GM12878 (cell line): ENCODE measurements around the gene PDGFC. TPM values are rescaled to one million over a fixed set of nuclear protein-coding genes. Genes with fewer than 3 reads are reported as not detected.

ENCODE experiments used
- ATAC-seq: fragments of 200-7000 bp; cut with Tn5 transposase; 3 replicates; pipeline ENCODE4 v1.9.1; 2020; ENCODE audit warnings: mild to moderate bottlenecking, moderate library complexity
- BruUV-seq: library from RNA; stranded (reverse); fragments of 400-500 nt; replicated peaks from 2 replicates; lab custom pipeline; 2021; lab: Mats Ljungman, UMichigan
- CTCF ChIA-PET: fragments of 300-600 bp; sonication (Branson Sonifier 250); formaldehyde crosslinking; extraction: SDS; loops from one replicate; lab custom pipeline; 2021; ENCODE audit warnings: inconsistent platforms; lab: Yijun Ruan, JAX
- POLR2A ChIA-PET: fragments of 350-600 bp; formaldehyde crosslinking; extraction: SDS; loops from one replicate; lab custom pipeline; 2021; ENCODE audit warnings: inconsistent platforms; lab: Charles Lee
- RAD21 ChIA-PET: fragments of 300-600 bp; sonication (Branson Sonifier 250); formaldehyde crosslinking; loops from one replicate; lab custom pipeline; 2023; ENCODE audit warnings: antibody characterized with exemption; ENCODE audit not compliant: unreplicated experiment; lab: Charles Lee
- SMC1A ChIA-PET: fragments of 300-600 bp; sonication (Branson Sonifier 250); formaldehyde crosslinking; loops from one replicate; lab custom pipeline; 2023; ENCODE audit not compliant: unreplicated experiment, uncharacterized antibody; lab: Charles Lee
- DNase-seq: peaks from one replicate; pipeline ENCODE4 v3.0.0-alpha.2; 2011; ENCODE audit warnings: low read depth, low spot score
- FAIRE-seq: peaks from 3 replicates; lab custom pipeline; 2011; peaks lifted over from hg19 to GRCh38; lab: Jason Lieb, UNC
- H2AFZ ChIP-seq: 2 replicates; pipeline ENCODE4 v1.6.0; 2011; ENCODE audit warnings: low read depth, low read length, control low read depth; ENCODE audit not compliant: control insufficient read depth
- H3K27ac ChIP-seq: 2 replicates; pipeline ENCODE4 v1.5.1; 2011; ENCODE audit warnings: control low read depth; ENCODE audit not compliant: control insufficient read depth, insufficient read depth
- H3K27me3 ChIP-seq, 2 experiments: replicated peaks in 1 of 2; 2 replicates each; pipeline versions ENCODE4 v1.6.0 to v1.6.1; 2011; ENCODE audit warnings: low read length in 1 of 2; ENCODE audit not compliant: control insufficient read depth in 2 of 2, insufficient read depth in 2 of 2
- H3K36me3 ChIP-seq, 2 experiments: 2 replicates each; pipeline ENCODE4 v1.5.1; 2011; ENCODE audit warnings: low read length in 1 of 2; ENCODE audit not compliant: control insufficient read depth in 2 of 2, insufficient read depth in 2 of 2
- H3K4me1 ChIP-seq: 2 replicates; pipeline ENCODE4 v1.6.1; 2011; ENCODE audit warnings: mild to moderate bottlenecking, low read length, moderate library complexity, mixed read lengths; ENCODE audit not compliant: control insufficient read depth, insufficient read depth
- H3K4me2 ChIP-seq: 2 replicates; pipeline ENCODE4 v1.6.0; 2011; ENCODE audit warnings: control low read depth; ENCODE audit not compliant: control insufficient read depth, insufficient read depth
- H3K4me3 ChIP-seq: fragments of 200-600 bp; sonication (generic); 2 replicates; pipeline ENCODE4 v1.5.1; 2016
- H3K79me2 ChIP-seq: 2 replicates; pipeline ENCODE4 v1.6.0; 2011; ENCODE audit warnings: low read length; ENCODE audit not compliant: control insufficient read depth, insufficient read depth
- H3K9ac ChIP-seq: 2 replicates; pipeline ENCODE4 v1.8.0; 2011; ENCODE audit warnings: low read length, control low read depth, mixed read lengths; ENCODE audit not compliant: control insufficient read depth, insufficient read depth
- H3K9me3 ChIP-seq: replicated peaks from 3 replicates; pipeline ENCODE4 v1.5.1; 2011; ENCODE audit warnings: mild to moderate bottlenecking, low read length; ENCODE audit not compliant: control insufficient read depth, insufficient read depth
- H4K20me1 ChIP-seq: 2 replicates; pipeline ENCODE4 v1.6.0; 2011; ENCODE audit not compliant: control insufficient read depth, insufficient read depth
- MXI1 ChIP-seq: fragments of 150-350 bp; IDR thresholded peaks from 2 replicates; pipeline ENCODE4 v1.6.1; 2011; ENCODE audit warnings: low read depth, mild to moderate bottlenecking, inconsistent platforms, low read length, improper control_type of control experiment
- NBN ChIP-seq: fragments of 450-650 bp; IDR thresholded peaks from 2 replicates; pipeline ENCODE4 v1.6.1; 2016
- NFYB ChIP-seq: IDR thresholded peaks from 2 replicates; pipeline ENCODE4 v1.6.1; 2011; ENCODE audit warnings: low read depth, mild to moderate bottlenecking, low read length, improper control_type of control experiment, moderate library complexity; ENCODE audit not compliant: insufficient read depth
- NR2F1 ChIP-seq: fragments of 450-650 bp; conservative IDR thresholded peaks from 2 replicates; pipeline ENCODE4 v1.6.1; 2017; ENCODE audit warnings: mild to moderate bottlenecking
- RELA ChIP-seq: fragments of 450-650 bp; IDR thresholded peaks from 2 replicates; pipeline ENCODE4 v1.8.0; 2014; ENCODE audit warnings: borderline replicate concordance; ENCODE audit not compliant: partially characterized antibody
- SPI1 ChIP-seq: IDR thresholded peaks from 2 replicates; pipeline ENCODE4 v1.6.1; 2011; ENCODE audit warnings: low read depth, mild to moderate bottlenecking, low read length, moderate library complexity, borderline replicate concordance; ENCODE audit not compliant: insufficient read depth
- TAF1 ChIP-seq: IDR thresholded peaks from 2 replicates; pipeline ENCODE4 v1.6.1; 2011; ENCODE audit warnings: mild to moderate bottlenecking, low read depth, low read length, borderline replicate concordance
- ZNF217 ChIP-seq: fragments of 450-650 bp; IDR thresholded peaks from 2 replicates; pipeline ENCODE4 v1.6.1; 2017; ENCODE audit warnings: antibody characterized with exemption, mild to moderate bottlenecking
- WGBS: methylation state at CpG from one replicate; pipeline ENCODE4 v1.1.6; 2016; ENCODE audit warnings: low lambda C conversion rate; ENCODE audit not compliant: insufficient replicate concordance, insufficient coverage; ENCODE audit errors: missing lambda C conversion rate; 5-methylcytosine and 5-hydroxymethylcytosine counted together
- in situ Hi-C: fragments of 300-500 bp; cut with MboI; formaldehyde crosslinking; loops from 9 replicates; pipeline ENCODE4 v1.14.3; 2018; ENCODE audit warnings: mixed read lengths
- intact Hi-C: fragments of 100-400 bp; cut with micrococcal nuclease; formaldehyde crosslinking; loops from one replicate; pipeline ENCODE4 v1.14.2; 2022; ENCODE audit not compliant: unreplicated experiment
- polyA plus RNA-seq, 11 experiments: library from polyadenylated mRNA; depleted of rRNA in 4 of 11; unstranded in 6 of 11; stranded (reverse) in 5 of 11; fragments of >200 nt; fragmentation: Nextera tagmentation in 4 of 11; fragmentation: Illumina TruSeq in 1 of 11; extraction: Ambion mirVana in 4 of 11; extraction: Trizol in 1 of 11; gene quantifications; 1 replicate in 1 of 11; 2 replicates in 10 of 11; pipeline versions ENCODE4 v1.2.1 to v1.2.3, GENCODE V29; 2011 to 2016; ENCODE audit warnings: inconsistent platforms in 2 of 11, missing spikeins in 2 of 11, low read depth in 1 of 11
- total RNA-seq, 4 experiments: library from RNA; depleted of rRNA in 3 of 4; stranded (reverse); fragments of >200 nt in 3 of 4; fragmentation: Illumina TruSeq in 1 of 4; extraction: Trizol in 1 of 4; gene quantifications; 2 replicates each; pipeline versions ENCODE4 v1.2.1 to v1.2.3, GENCODE V29; 2013 to 2021
- TF ChIP-seq, protein P1 (sequence below): fragments of 150-350 bp; IDR thresholded peaks from 2 replicates; pipeline ENCODE4 v1.6.1; 2016; ENCODE audit warnings: low read depth, low read length
- TF ChIP-seq, protein P2 (sequence below): IDR thresholded peaks from 2 replicates; pipeline ENCODE4 v1.6.1; 2012; ENCODE audit warnings: improper control_type of control experiment, low read depth, low read length; ENCODE audit not compliant: insufficient replicate concordance
- TF ChIP-seq, protein P3 (sequence below): fragments of 450-650 bp; conservative IDR thresholded peaks from 2 replicates; pipeline ENCODE4 v1.6.1; 2017; ENCODE audit warnings: mild to moderate bottlenecking, moderate library complexity

The PDGFC gene
- total and polyA plus RNA-seq, 10 of the 15 experiments (the other 5 are each of a cell fraction or from before 2014, with no cell fraction given): 0.02 to 0.18 TPM; not detected in 8

DNA sequence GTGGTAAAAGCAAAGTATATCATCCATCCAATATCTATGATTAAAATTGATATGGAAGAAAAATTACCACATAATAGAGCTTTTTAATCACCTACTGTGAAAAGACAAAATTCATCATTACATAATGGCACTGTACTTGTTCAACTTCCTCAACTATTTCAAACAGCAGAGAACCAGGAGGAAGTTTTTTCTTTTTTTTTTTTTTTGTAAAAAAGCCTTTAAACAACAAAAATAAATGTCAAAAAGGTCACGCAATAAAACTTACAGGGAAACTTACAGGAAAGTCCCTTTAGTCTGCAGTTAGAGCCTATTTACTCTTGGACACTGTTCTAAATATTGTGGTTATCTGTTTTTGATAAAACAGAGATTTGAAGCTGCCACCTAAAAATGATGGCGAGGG is 4.8 kb downstream of the PDGFC start:
- in situ Hi-C loops (loop anchor here (25.0 kb wide), 1 partner anchor 1155 kb away; no protein-coding TSS in a partner anchor), intact Hi-C loops (loop anchor here (10.0 kb wide), 3 partner anchors 282 to 1012 kb away; partner anchors contain the start of gene CTSO)
- Histone ChIP-seq H2AFZ (no peak overlapping the region), H3K4me1 (no peaks in the 10 kb centered on the region), H3K27ac (no peak overlapping the region), H3K79me2 (no peaks in the 10 kb centered on the region), H3K4me3 (no peak overlapping the region), H3K9ac (no peak overlapping the region), H4K20me1 (no peaks in the 10 kb centered on the region), H3K4me2 (no peak overlapping the region), H3K36me3 (no peaks in the 10 kb centered on the region), H3K27me3 (peaks cover 4 to 13% of the 10 kb centered on the region in 2 experiments), H3K9me3 (no peaks in the 10 kb centered on the region; the same call in 2 of the 3 replicates)
- ATAC-seq: no peak
- no peak for DNase-seq
- ChIA-PET RAD21 (interaction anchor here (0.6 kb wide), 1 partner anchor 436 kb away, joined by 3 read pairs; no protein-coding TSS in a partner anchor), CTCF (interaction anchor here (0.6 to 3.2 kb wide), 10 partner anchors 8 to 1158 kb away, joined by 3 to 20 read pairs (median 4); no protein-coding TSS in a partner anchor), POLR2A (no interaction called here), SMC1A (interaction anchor here (0.7 to 4.1 kb wide), 5 partner anchors 19 to 854 kb away, joined by 3 to 21 read pairs (median 8); no protein-coding TSS in a partner anchor)
- no TSS peak for BruUV-seq
- 0% methylated on average over 2 of the region's 2 CpGs for WGBS
- no peak for FAIRE-seq
- TF ChIP-seq, protein P1, sequence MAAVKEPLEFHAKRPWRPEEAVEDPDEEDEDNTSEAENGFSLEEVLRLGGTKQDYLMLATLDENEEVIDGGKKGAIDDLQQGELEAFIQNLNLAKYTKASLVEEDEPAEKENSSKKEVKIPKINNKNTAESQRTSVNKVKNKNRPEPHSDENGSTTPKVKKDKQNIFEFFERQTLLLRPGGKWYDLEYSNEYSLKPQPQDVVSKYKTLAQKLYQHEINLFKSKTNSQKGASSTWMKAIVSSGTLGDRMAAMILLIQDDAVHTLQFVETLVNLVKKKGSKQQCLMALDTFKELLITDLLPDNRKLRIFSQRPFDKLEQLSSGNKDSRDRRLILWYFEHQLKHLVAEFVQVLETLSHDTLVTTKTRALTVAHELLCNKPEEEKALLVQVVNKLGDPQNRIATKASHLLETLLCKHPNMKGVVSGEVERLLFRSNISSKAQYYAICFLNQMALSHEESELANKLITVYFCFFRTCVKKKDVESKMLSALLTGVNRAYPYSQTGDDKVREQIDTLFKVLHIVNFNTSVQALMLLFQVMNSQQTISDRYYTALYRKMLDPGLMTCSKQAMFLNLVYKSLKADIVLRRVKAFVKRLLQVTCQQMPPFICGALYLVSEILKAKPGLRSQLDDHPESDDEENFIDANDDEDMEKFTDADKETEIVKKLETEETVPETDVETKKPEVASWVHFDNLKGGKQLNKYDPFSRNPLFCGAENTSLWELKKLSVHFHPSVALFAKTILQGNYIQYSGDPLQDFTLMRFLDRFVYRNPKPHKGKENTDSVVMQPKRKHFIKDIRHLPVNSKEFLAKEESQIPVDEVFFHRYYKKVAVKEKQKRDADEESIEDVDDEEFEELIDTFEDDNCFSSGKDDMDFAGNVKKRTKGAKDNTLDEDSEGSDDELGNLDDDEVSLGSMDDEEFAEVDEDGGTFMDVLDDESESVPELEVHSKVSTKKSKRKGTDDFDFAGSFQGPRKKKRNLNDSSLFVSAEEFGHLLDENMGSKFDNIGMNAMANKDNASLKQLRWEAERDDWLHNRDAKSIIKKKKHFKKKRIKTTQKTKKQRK: no peak
- no peak for TF ChIP-seq ZNF217
- TF ChIP-seq RELA: no peak
- TF ChIP-seq TAF1: no peak
- TF ChIP-seq SPI1: no peak
- TF ChIP-seq, protein P2, sequence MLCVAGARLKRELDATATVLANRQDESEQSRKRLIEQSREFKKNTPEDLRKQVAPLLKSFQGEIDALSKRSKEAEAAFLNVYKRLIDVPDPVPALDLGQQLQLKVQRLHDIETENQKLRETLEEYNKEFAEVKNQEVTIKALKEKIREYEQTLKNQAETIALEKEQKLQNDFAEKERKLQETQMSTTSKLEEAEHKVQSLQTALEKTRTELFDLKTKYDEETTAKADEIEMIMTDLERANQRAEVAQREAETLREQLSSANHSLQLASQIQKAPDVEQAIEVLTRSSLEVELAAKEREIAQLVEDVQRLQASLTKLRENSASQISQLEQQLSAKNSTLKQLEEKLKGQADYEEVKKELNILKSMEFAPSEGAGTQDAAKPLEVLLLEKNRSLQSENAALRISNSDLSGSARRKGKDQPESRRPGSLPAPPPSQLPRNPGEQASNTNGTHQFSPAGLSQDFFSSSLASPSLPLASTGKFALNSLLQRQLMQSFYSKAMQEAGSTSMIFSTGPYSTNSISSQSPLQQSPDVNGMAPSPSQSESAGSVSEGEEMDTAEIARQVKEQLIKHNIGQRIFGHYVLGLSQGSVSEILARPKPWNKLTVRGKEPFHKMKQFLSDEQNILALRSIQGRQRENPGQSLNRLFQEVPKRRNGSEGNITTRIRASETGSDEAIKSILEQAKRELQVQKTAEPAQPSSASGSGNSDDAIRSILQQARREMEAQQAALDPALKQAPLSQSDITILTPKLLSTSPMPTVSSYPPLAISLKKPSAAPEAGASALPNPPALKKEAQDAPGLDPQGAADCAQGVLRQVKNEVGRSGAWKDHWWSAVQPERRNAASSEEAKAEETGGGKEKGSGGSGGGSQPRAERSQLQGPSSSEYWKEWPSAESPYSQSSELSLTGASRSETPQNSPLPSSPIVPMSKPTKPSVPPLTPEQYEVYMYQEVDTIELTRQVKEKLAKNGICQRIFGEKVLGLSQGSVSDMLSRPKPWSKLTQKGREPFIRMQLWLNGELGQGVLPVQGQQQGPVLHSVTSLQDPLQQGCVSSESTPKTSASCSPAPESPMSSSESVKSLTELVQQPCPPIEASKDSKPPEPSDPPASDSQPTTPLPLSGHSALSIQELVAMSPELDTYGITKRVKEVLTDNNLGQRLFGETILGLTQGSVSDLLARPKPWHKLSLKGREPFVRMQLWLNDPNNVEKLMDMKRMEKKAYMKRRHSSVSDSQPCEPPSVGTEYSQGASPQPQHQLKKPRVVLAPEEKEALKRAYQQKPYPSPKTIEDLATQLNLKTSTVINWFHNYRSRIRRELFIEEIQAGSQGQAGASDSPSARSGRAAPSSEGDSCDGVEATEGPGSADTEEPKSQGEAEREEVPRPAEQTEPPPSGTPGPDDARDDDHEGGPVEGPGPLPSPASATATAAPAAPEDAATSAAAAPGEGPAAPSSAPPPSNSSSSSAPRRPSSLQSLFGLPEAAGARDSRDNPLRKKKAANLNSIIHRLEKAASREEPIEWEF: no peak
- no peak for TF ChIP-seq NFYB
- TF ChIP-seq, protein P3, sequence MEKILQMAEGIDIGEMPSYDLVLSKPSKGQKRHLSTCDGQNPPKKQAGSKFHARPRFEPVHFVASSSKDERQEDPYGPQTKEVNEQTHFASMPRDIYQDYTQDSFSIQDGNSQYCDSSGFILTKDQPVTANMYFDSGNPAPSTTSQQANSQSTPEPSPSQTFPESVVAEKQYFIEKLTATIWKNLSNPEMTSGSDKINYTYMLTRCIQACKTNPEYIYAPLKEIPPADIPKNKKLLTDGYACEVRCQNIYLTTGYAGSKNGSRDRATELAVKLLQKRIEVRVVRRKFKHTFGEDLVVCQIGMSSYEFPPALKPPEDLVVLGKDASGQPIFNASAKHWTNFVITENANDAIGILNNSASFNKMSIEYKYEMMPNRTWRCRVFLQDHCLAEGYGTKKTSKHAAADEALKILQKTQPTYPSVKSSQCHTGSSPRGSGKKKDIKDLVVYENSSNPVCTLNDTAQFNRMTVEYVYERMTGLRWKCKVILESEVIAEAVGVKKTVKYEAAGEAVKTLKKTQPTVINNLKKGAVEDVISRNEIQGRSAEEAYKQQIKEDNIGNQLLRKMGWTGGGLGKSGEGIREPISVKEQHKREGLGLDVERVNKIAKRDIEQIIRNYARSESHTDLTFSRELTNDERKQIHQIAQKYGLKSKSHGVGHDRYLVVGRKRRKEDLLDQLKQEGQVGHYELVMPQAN: no peak
- no peak for TF ChIP-seq MXI1
- TF ChIP-seq NR2F1: no peak
- no peak for TF ChIP-seq NBN
